MV-4-11 (cell line): ENCODE results near the gene NCAPD3.
A peak's percentile ranks its signal among the peaks of the same experiment; 100 is the strongest.
"Not testable (repeated sequence)": the region's sequence is repeated elsewhere in the genome, so short reads cannot be mapped to it uniquely, and the experiment has no call there.

Experiments
- DNase-seq: peaks from one replicate; lab custom pipeline; 2025; lab: John Stamatoyannopoulos, UW

Gene NCAPD3

GRCh38 chr11:134131628-134132244 is 92.0 kb downstream of the NCAPD3 start:
- DNase-seq = peak; percentile 9

GRCh38 chr11:134126217-134126822 is 97.4 kb downstream of the NCAPD3 start:
- no peak for DNase-seq

GRCh38 chr11:134125507-134125906 is 98.3 kb downstream of the NCAPD3 start:
- DNase-seq = no peak

- DNase-seq = no peak
These were observed 98.9 kb downstream of the NCAPD3 start for GRCh38 chr11:134124660-134125451.

GRCh38 chr11:134120921-134121526 is 102.7 kb downstream of the NCAPD3 start:
- DNase-seq = no peak

- DNase-seq = no peak
These were observed 103.5 kb downstream of the NCAPD3 start for GRCh38 chr11:134120143-134120850.

- no peak for DNase-seq
These were observed 104.7 kb downstream of the NCAPD3 start for GRCh38 chr11:134119094-134119493.

- DNase-seq = no peak
These were observed 105.8 kb downstream of the NCAPD3 start for GRCh38 chr11:134118006-134118405.

- DNase-seq = no peak
These were observed 107.6 kb downstream of the NCAPD3 start for GRCh38 chr11:134116210-134116609.

- not testable (repeated sequence) for DNase-seq
These were observed 110.0 kb downstream of the NCAPD3 start for GRCh38 chr11:134113787-134114186.

- DNase-seq = no peak
These were observed 113.4 kb downstream of the NCAPD3 start for GRCh38 chr11:134110252-134110815.
